ENCODE measurements around the gene ABLIM3. TPM values are rescaled to one million over a fixed set of nuclear protein-coding genes. Genes with fewer than 3 reads are reported as not detected.

Gene ABLIM3
- total RNA-seq, 1 experiment from 2014 or later: 14.3 TPM

DNA sequence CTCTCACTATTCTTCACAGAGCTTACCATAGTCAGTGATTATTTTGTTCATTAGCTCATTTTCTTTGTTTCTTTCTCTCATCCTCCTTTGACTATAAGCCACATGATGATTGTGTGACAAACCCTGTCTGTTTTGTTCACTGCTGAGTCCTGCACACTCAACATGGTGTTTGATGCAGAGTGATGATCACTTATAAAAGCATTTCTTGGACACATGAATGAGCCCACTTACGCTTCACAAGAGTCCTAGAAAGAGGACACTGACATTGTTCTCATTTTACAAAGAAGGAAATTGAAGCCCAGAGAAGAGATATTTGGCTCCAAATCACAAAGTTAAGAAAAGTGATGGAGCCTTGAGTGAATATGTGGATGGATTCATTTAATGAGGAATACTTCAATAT is 13.4 kb downstream of the ABLIM3 start:
- no peak overlapping the region for H3K9ac ChIP-seq (ENCODE audit: low read length)
- H3K9me2 ChIP-seq (ENCODE audit: insufficient read depth): no peaks in the 10 kb centered on the region
- peaks cover 2 to 22% of the 10 kb centered on the region in 2 experiments; a peak in 2 of 4 replicates for H3K4me1 ChIP-seq (ENCODE audit: control insufficient read depth in 1 of 2, insufficient read depth in 2 of 2, low read length in 2 of 2)
- H3K79me2 ChIP-seq (ENCODE audit: insufficient read depth, low read length): no peaks in the 10 kb centered on the region
- H2AFZ ChIP-seq (ENCODE audit: low read depth, low read length, poor library complexity, severe bottlenecking): no peak overlapping the region
- no peak overlapping the region for H3K4me2 ChIP-seq (ENCODE audit: low read length)
- no peaks in the 10 kb centered on the region for H3K36me3 ChIP-seq (ENCODE audit: control insufficient read depth in 1 of 2, insufficient read depth in 2 of 2, low read length in 2 of 2)
- H3K4me3 ChIP-seq (replicated peaks in 1 of 2; ENCODE audit: low read depth in 1 of 2, low read length in 2 of 2): no peak overlapping the region
- TF ChIP-seq ZNF274 (IDR thresholded peaks at IDR 0.05; ENCODE audit: low read depth, low read length) (no peak), FOSL1 (IDR thresholded peaks at IDR 0.05; ENCODE audit: low read depth) (no peak), TCF7L2 (IDR thresholded peaks at IDR 0.05; ENCODE audit: borderline replicate concordance, extremely low read depth, insufficient read depth, insufficient read length) (no peak), POLR2A (IDR thresholded peaks at IDR 0.05; ENCODE audit: borderline replicate concordance, extremely low read depth, insufficient read depth, insufficient read length) (no peak), SP1 (IDR thresholded peaks at IDR 0.05; ENCODE audit: low read depth) (no peak), YY1 (IDR thresholded peaks at IDR 0.05; ENCODE audit: extremely low read depth, insufficient replicate concordance, low read depth, low read length) (no peak), RAD21 (IDR thresholded peaks at IDR 0.05; ENCODE audit: low read depth) (no peak), JUND (IDR thresholded peaks at IDR 0.05) (no peak), CEBPB (IDR thresholded peaks at IDR 0.05; ENCODE audit: low read depth) (no peak), SRF (IDR thresholded peaks at IDR 0.05; ENCODE audit: low read depth) (no peak), POLR2AphosphoS5 (IDR thresholded peaks at IDR 0.05; ENCODE audit: low read depth, low read length) (no peak), ZFX (IDR thresholded peaks at IDR 0.05) (no peak), EGR1 (IDR thresholded peaks at IDR 0.05; ENCODE audit: low read depth) (no peak), SIN3A (IDR thresholded peaks at IDR 0.05; ENCODE audit: low read depth) (no peak), CBX3 (IDR thresholded peaks at IDR 0.05; ENCODE audit: low read depth) (no peak)
- TF ChIP-seq, protein P1, sequence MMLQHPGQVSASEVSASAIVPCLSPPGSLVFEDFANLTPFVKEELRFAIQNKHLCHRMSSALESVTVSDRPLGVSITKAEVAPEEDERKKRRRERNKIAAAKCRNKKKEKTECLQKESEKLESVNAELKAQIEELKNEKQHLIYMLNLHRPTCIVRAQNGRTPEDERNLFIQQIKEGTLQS (IDR thresholded peaks at IDR 0.05): no peak
- TF ChIP-seq, protein P2, sequence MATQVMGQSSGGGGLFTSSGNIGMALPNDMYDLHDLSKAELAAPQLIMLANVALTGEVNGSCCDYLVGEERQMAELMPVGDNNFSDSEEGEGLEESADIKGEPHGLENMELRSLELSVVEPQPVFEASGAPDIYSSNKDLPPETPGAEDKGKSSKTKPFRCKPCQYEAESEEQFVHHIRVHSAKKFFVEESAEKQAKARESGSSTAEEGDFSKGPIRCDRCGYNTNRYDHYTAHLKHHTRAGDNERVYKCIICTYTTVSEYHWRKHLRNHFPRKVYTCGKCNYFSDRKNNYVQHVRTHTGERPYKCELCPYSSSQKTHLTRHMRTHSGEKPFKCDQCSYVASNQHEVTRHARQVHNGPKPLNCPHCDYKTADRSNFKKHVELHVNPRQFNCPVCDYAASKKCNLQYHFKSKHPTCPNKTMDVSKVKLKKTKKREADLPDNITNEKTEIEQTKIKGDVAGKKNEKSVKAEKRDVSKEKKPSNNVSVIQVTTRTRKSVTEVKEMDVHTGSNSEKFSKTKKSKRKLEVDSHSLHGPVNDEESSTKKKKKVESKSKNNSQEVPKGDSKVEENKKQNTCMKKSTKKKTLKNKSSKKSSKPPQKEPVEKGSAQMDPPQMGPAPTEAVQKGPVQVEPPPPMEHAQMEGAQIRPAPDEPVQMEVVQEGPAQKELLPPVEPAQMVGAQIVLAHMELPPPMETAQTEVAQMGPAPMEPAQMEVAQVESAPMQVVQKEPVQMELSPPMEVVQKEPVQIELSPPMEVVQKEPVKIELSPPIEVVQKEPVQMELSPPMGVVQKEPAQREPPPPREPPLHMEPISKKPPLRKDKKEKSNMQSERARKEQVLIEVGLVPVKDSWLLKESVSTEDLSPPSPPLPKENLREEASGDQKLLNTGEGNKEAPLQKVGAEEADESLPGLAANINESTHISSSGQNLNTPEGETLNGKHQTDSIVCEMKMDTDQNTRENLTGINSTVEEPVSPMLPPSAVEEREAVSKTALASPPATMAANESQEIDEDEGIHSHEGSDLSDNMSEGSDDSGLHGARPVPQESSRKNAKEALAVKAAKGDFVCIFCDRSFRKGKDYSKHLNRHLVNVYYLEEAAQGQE (IDR thresholded peaks at IDR 0.05; ENCODE audit: low read depth): no peak
- TF ChIP-seq, protein P3, sequence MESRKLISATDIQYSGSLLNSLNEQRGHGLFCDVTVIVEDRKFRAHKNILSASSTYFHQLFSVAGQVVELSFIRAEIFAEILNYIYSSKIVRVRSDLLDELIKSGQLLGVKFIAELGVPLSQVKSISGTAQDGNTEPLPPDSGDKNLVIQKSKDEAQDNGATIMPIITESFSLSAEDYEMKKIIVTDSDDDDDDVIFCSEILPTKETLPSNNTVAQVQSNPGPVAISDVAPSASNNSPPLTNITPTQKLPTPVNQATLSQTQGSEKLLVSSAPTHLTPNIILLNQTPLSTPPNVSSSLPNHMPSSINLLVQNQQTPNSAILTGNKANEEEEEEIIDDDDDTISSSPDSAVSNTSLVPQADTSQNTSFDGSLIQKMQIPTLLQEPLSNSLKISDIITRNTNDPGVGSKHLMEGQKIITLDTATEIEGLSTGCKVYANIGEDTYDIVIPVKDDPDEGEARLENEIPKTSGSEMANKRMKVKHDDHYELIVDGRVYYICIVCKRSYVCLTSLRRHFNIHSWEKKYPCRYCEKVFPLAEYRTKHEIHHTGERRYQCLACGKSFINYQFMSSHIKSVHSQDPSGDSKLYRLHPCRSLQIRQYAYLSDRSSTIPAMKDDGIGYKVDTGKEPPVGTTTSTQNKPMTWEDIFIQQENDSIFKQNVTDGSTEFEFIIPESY (IDR thresholded peaks at IDR 0.05; ENCODE audit: extremely low read depth, insufficient replicate concordance, low read length): no peak
- TF ChIP-seq, protein P4, sequence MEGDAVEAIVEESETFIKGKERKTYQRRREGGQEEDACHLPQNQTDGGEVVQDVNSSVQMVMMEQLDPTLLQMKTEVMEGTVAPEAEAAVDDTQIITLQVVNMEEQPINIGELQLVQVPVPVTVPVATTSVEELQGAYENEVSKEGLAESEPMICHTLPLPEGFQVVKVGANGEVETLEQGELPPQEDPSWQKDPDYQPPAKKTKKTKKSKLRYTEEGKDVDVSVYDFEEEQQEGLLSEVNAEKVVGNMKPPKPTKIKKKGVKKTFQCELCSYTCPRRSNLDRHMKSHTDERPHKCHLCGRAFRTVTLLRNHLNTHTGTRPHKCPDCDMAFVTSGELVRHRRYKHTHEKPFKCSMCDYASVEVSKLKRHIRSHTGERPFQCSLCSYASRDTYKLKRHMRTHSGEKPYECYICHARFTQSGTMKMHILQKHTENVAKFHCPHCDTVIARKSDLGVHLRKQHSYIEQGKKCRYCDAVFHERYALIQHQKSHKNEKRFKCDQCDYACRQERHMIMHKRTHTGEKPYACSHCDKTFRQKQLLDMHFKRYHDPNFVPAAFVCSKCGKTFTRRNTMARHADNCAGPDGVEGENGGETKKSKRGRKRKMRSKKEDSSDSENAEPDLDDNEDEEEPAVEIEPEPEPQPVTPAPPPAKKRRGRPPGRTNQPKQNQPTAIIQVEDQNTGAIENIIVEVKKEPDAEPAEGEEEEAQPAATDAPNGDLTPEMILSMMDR (IDR thresholded peaks at IDR 0.05 in 2 of 3, conservative IDR thresholded peaks at IDR 0.05 in 1 of 3; ENCODE audit: borderline replicate concordance in 1 of 3, insufficient read depth in 1 of 3, low read depth in 2 of 3, low read length in 2 of 3): no peak
- TF ChIP-seq, protein P5, sequence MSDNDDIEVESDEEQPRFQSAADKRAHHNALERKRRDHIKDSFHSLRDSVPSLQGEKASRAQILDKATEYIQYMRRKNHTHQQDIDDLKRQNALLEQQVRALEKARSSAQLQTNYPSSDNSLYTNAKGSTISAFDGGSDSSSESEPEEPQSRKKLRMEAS (IDR thresholded peaks at IDR 0.05): no peak
- DNase-seq (ENCODE audit: low read depth, low spot score) (no peak), ATAC-seq (no peak)
- H3K9me3 ChIP-seq (ENCODE audit: control insufficient read depth in 1 of 2, insufficient read depth in 1 of 2, low read depth in 1 of 2, low read length in 2 of 2): no peaks in the 10 kb centered on the region
- RAD21 ChIA-PET (ENCODE audit: low non-redundant PET in 1 of 2, low total read pairs in 2 of 2, uncharacterized antibody in 2 of 2, unreplicated experiment in 2 of 2): no interaction called here
- no TSS peak for BruUV-seq (replicated peaks)
- no peak overlapping the region for H3K27ac ChIP-seq (ENCODE audit: low read depth, low read length)
- POLR2A ChIA-PET: no interaction called here
- H4K20me1 ChIP-seq (ENCODE audit: insufficient read depth): no peaks in the 10 kb centered on the region
- intact Hi-C loops (cut with micrococcal nuclease): no loop called here
- CTCF ChIA-PET: interaction anchor here (1.7 to 4.2 kb wide), 2 partner anchors 12 to 73 kb away, joined by 3 to 25 read pairs; partner anchors contain the start of gene ABLIM3
- H3K27me3 ChIP-seq (ENCODE audit: insufficient read depth, low read length): no peaks in the 10 kb centered on the region

All from HCT116 (cell line).